Erythroblast (primary cell): ENCODE data around the gene NRG3.

Source experiments
- GATA1 ChIP-seq: IDR thresholded peaks from 2 replicates; pipeline ENCODE4 v1.6.1; 2011; ENCODE audit warnings: low read depth, mild to moderate bottlenecking, control low read depth, low read length, moderate library complexity
- POLR2A ChIP-seq: IDR thresholded peaks from 2 replicates; pipeline ENCODE4 v1.6.1; 2011; ENCODE audit warnings: mild to moderate bottlenecking, low read length

- TF ChIP-seq POLR2A: no peak
- no peak for TF ChIP-seq GATA1
These were observed 700.3 kb downstream of the NRG3 start for GRCh38 chr10:82575318-82575717.
